Stimulated activated CD8-positive, alpha-beta memory T cell treated with anti-CD3 and anti-CD28 coated beads, Interleukin-4, amount 100 ng/mL, for 48 hours (primary cell): ENCODE data around the gene NUP50.
"Not testable (repeated sequence)": the region's sequence is repeated elsewhere in the genome, so short reads cannot be mapped to it uniquely, and the experiment has no call there.

Source experiments
- DNase-seq: peaks from one replicate; pipeline ENCODE4 v3.0.0-alpha.2; 2020

Gene NUP50

GRCh38 chr22:45162531-45162930 is 1.2 kb upstream of the NUP50 start:
- no peak for DNase-seq

GRCh38 chr22:45163099-45163450 is 650 bp upstream of the NUP50 start:
- DNase-seq = no peak

- DNase-seq = peak; percentile 57
Measured at GRCh38 chr22:45164270-45165088, 754 bp downstream of the NUP50 start.

- DNase-seq = no peak
Measured at GRCh38 chr22:45166932-45167331, 3.2 kb downstream of the NUP50 start.

DNA sequence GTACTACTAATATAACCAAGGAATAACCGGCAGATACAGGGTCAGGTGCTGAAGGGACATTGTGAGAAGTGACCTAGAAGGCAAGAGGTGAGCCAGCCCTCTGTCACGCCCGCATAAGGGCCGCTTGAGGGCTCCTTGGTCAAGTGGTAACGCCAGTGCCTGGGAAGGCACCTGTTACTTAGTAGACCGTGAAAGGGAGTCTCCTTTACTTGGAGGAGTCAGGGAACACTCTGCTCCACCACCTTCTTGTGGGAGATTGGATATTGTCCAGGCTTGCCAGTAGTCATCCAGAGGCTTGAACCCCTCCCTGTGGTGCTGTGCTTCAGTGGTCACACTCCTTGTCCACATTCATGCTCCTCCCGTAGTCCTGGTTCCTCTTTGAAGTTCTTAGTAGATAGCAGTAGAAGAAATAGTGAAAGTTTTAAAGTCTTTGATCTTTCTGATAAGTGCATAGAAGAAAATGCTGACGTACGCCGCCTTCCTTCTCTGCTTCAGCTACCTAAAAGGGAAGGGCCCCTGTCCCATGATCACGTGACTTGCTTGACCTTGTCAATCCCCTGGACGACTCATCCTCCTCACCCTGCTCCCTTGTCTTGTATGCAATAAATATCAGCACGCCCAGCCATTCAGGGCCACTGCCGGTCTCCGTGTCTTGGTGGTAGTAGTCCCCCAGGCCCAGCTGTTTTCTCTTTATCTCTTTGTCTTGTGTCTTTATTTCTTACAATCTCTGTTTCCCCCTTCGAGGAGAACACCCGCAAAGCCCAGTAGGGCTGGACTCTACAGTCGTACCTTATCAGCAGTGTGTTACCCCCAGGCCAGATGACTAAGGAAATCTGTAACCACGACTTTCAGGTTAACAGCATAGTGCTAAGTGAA is 6.1 kb downstream of the NUP50 start:
- peak; percentile 57 for DNase-seq

GRCh38 chr22:45171830-45172229 is 8.1 kb downstream of the NUP50 start:
- no peak for DNase-seq

GRCh38 chr22:45172881-45173585 is 9.3 kb downstream of the NUP50 start:
- DNase-seq = no peak

GRCh38 chr22:45179276-45180049 is 15.7 kb downstream of the NUP50 start:
- DNase-seq = no peak

- no peak for DNase-seq
Measured at GRCh38 chr22:45180146-45180679, 16.5 kb downstream of the NUP50 start.

GRCh38 chr22:45181240-45181639 is 17.5 kb downstream of the NUP50 start:
- no peak for DNase-seq

DNA sequence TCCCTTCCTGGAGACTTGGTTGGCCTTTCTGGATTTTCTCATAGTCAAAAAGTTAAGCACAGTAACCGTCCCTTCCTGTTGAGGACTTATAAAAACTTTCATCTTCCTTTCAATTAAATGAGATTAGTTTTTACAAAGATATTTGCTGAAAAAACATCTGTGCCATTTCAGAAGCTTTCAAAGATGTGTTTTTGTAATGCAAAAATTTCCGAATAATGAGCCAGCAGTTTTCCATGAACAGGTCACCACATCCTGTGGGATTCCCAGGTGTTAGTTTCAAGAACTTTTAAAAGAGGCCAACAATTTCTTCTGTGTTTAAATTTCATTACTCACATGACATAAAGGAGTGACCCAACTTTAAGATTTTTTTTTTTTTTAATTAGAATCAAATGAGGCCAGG is 18.0 kb downstream of the NUP50 start:
- DNase-seq = no peak

DNA sequence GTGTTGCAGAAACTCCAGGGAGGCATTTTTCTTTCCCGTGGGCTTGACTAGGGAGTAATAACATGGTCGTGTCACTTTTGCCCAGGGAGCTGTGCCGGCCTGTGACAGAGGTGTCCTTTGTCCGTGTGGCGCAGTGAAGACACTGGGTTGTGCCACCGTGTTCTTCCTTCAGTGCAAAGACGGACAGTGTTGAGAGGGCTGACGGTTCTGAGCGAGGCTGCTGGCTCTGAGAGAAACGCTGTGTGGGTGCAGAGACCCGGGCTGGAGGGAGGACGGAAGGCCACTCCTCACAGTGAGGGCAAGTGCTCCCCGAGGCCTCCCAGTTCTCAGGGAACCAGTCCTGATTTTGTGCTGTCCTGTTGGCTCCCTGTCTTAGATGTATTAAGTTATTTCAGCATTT is 20.2 kb downstream of the NUP50 start:
- DNase-seq = no peak

DNA sequence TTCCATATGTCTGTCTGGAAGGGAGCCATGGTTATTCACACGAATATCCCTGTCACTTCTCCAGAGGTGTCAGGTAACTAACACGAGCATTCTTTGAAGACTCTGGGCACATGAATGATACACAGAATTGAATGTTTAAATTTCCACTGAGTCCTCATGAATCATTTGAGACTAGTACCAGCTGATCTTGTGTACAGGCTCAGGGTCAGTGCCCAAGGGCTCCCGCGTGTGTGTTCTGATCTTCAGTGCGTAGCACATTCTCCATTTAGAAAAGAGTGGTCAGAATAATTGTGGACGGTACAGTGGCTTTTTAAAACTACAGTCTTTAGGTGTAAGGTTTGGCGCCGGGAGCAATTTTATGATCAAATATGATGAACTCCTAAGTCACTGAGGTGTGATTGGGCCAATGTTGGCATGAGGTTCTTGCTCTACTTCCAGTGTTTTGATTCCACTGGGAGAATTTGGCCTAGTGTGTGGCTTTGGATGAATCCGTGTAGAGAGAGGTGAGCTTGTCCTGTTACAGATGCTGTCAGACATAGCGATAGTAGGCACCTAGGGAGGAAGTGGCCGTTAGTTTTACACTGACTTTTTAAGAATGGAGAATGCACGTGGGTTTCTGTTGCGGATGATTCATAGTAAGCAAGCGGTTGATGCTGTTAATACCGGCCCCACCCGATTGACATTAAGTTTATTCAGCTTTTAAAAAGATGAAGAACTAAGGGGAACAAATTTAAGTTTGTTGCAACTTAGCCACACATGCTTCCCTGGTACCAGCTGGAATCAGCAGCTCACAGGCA is 22.2 kb downstream of the NUP50 start:
- no peak for DNase-seq

DNA sequence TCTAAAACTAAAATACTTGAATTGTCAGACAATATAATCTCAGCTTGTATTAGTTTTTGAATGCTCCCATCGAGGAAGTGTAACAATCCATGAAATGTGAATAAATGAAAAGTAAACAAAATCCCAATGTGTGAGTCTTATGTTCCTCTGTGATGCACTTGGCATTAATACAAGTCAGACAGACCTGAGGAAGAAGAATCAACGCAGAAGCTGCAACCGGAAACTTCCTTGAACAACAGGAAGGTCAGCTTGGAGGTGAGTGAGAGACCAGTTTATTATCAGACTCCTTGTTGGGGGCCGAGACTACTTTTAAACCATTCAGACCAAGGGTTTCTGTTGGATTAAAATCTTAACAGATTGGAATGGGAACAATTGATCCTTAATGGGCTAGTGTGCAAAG is 24.2 kb downstream of the NUP50 start:
- DNase-seq = no peak

- DNase-seq = no peak
Measured at GRCh38 chr22:45188779-45189178, 25.1 kb downstream of the NUP50 start.

GRCh38 chr22:45190202-45190872 is 26.6 kb downstream of the NUP50 start:
- no peak for DNase-seq

DNA sequence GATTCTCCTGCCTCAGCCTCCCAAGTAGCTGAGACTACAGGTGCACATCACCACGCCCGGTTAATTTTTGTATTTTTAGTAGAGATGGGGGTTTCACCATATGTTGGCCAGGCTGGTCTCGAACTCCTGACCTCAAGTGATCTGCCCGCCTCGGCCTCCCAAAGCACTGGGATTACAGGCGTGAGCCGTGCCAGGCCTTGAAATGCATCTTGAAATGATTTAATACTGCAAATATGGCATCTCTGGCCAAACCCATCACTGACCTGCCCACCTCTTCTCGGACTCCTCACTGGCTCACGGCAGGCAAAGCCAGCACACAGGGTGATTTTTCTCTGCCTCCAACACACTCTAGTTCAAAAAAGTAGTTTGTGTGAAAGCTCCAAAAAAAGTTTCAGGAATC is 28.0 kb downstream of the NUP50 start:
- not testable (repeated sequence) for DNase-seq

- no peak for DNase-seq
Measured at GRCh38 chr22:45192701-45193187, 29.0 kb downstream of the NUP50 start.

GRCh38 chr22:45194686-45195085 is 31.0 kb downstream of the NUP50 start:
- DNase-seq = no peak

DNA sequence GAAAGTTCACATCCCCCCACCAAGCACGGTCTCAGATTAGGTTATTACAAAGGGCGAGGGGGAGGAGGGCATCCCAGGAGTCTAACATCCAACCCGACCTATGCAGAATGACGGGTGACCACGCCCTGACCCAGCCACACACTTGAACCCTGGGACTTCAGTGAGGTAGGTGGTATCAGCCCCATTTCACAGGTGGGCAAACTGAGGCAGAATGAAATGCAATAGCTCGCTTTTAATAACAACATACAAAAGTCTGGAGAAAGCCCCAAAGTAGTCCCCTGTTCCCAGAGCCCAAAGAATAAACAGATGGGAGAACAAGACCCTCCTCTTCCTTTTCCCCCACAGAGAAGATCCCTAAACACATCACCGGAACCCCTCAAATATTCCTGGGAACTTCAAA is 31.9 kb downstream of the NUP50 start:
- DNase-seq = no peak

DNA sequence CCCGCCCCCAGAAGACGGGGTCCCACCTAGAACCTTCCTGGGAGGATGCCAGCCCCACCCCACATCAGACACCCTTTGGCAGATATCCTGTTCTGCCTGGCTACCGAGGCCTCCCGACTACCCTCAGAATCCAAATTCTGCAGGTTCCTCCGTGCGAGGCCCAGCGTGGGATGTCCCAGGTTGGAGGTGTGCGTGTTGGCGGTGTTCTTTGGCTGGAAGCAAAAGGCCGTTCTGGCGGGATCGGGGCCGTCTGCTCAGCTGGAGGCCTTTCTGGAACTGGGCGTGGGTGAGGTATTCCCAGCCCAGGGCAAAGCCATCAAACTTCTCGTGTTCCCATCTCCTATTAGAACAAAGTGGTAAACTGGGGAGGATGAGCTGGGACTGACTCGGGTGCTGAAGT is 32.6 kb downstream of the NUP50 start:
- DNase-seq = no peak
